Smooth muscle cell (in vitro differentiated cells): ENCODE results near the gene CASQ2. TPM values are rescaled to one million over a fixed set of nuclear protein-coding genes. Genes with fewer than 3 reads are reported as not detected.

Experiments used
- DNase-seq: peaks from one replicate; lab custom pipeline; 2025; ENCODE audit not compliant: unreplicated experiment; lab: John Stamatoyannopoulos, UW
- H2AFZ ChIP-seq: fragments of 200-600 bp; sonication (generic); 2 replicates; pipeline ENCODE4 v1.6.0; 2016; ENCODE audit warnings: antibody characterized with exemption, low read depth, mild to moderate bottlenecking
- H3F3A ChIP-seq: fragments of 200-600 bp; sonication (generic); 2 replicates; pipeline ENCODE4 v1.6.0; 2017; ENCODE audit warnings: antibody characterized with exemption, low read depth
- H3K27ac ChIP-seq: fragments of 200-600 bp; sonication (generic); 2 replicates; pipeline ENCODE4 v1.5.1; 2016; ENCODE audit warnings: low read depth, mild to moderate bottlenecking
- H3K27me3 ChIP-seq: fragments of 200-600 bp; sonication (generic); 2 replicates; pipeline ENCODE4 v1.6.1; 2016; ENCODE audit warnings: low read depth, mild to moderate bottlenecking
- H3K36me3 ChIP-seq: fragments of 200-600 bp; sonication (generic); 2 replicates; pipeline ENCODE4 v1.5.1; 2016; ENCODE audit warnings: low read depth
- H3K4me1 ChIP-seq: fragments of 200-600 bp; sonication (generic); 2 replicates; pipeline ENCODE4 v1.5.1; 2016; ENCODE audit warnings: low read depth
- H3K4me2 ChIP-seq: fragments of 200-600 bp; sonication (generic); 2 replicates; pipeline ENCODE4 v1.6.0; 2016; ENCODE audit warnings: mild to moderate bottlenecking
- H3K4me3 ChIP-seq: fragments of 200-600 bp; sonication (generic); 2 replicates; pipeline ENCODE4 v1.5.1; 2016; ENCODE audit warnings: mild to moderate bottlenecking
- H3K79me2 ChIP-seq: fragments of 200-600 bp; sonication (generic); 2 replicates; pipeline ENCODE4 v1.6.0; 2016; ENCODE audit warnings: low read depth, mild to moderate bottlenecking
- H3K9ac ChIP-seq: fragments of 200-600 bp; sonication (generic); 2 replicates; pipeline ENCODE4 v1.6.0; 2016; ENCODE audit warnings: low read depth
- H3K9me3 ChIP-seq: fragments of 200-600 bp; sonication (generic); replicated peaks from 2 replicates; pipeline ENCODE4 v1.5.1; 2016; ENCODE audit warnings: low read depth
- H4K20me1 ChIP-seq: fragments of 200-600 bp; sonication (generic); 2 replicates; pipeline ENCODE4 v1.6.0; 2016; ENCODE audit warnings: low read depth
- CTCF ChIP-seq: fragments of 200-600 bp; sonication (generic); IDR thresholded peaks from 2 replicates; pipeline ENCODE4 v1.5.1; 2017; ENCODE audit warnings: borderline replicate concordance, mild to moderate bottlenecking, antibody characterized with exemption; ENCODE audit not compliant: insufficient read depth, poor library complexity, severe bottlenecking
- whole genome bisulfite sequencing: methylation state at CpG from one replicate; pipeline ENCODE4 v1.1.7; 2016; ENCODE audit warnings: low lambda C conversion rate; 5-methylcytosine and 5-hydroxymethylcytosine counted together
- polyA plus RNA-seq: library from polyadenylated mRNA; unstranded; fragments of >200 nt; fragmentation: Nextera tagmentation; extraction: Ambion mirVana; gene quantifications from 2 replicates; pipeline ENCODE4 v1.2.1, GENCODE V29; 2016
- total RNA-seq: library from RNA; depleted of rRNA; stranded (reverse); fragments of >200 nt; gene quantifications from 2 replicates; pipeline ENCODE4 v1.2.3, GENCODE V29; 2014

The CASQ2 gene
- total and polyA plus RNA-seq, 2 experiments from 2014 or later: not detected

GRCh38 chr1:115727706-115728249 lies 40.7 kb downstream of the CASQ2 start:
- Histone ChIP-seq H3K79me2 (no peaks in the 10 kb centered on the region), H3K4me3 (no peak overlapping the region), H3K36me3 (no peaks in the 10 kb centered on the region), H4K20me1 (no peaks in the 10 kb centered on the region), H3K27ac (peak overlapping the region; percentile 89), H3K4me1 (no peaks in the 10 kb centered on the region), H3K9ac (peak overlapping the region; percentile 79), H2AFZ (no peak overlapping the region), H3K27me3 (no peaks in the 10 kb centered on the region), H3K4me2 (peak overlapping the region; percentile 62), H3F3A (peaks cover 8% of the 10 kb centered on the region), H3K9me3 (no peaks in the 10 kb centered on the region)
- no peak for TF ChIP-seq CTCF
- DNase-seq: peak; percentile 48
- WGBS: 7% methylated on average over 7 of the region's 7 CpGs

GRCh38 chr1:115726570-115726969 lies 41.9 kb downstream of the CASQ2 start:
- no peaks in the 10 kb centered on the region for H4K20me1 ChIP-seq
- H3K27ac ChIP-seq: no peak overlapping the region
- H3K9ac ChIP-seq: no peak overlapping the region
- no peaks in the 10 kb centered on the region for H3K4me1 ChIP-seq
- H3K9me3 ChIP-seq: no peaks in the 10 kb centered on the region
- TF ChIP-seq CTCF: no peak
- no peaks in the 10 kb centered on the region for H3K36me3 ChIP-seq
- H2AFZ ChIP-seq: no peak overlapping the region
- no peaks in the 10 kb centered on the region for H3K79me2 ChIP-seq
- peaks cover 8% of the 10 kb centered on the region for H3F3A ChIP-seq
- no peak overlapping the region for H3K4me3 ChIP-seq
- no peak for DNase-seq
- H3K4me2 ChIP-seq: no peak overlapping the region
- H3K27me3 ChIP-seq: no peaks in the 10 kb centered on the region

GRCh38 chr1:115726161-115726560 lies 42.4 kb downstream of the CASQ2 start:
- whole genome bisulfite sequencing: 60% methylated on average over 3 of the region's 3 CpGs
- Histone ChIP-seq H3K9me3 (no peaks in the 10 kb centered on the region), H2AFZ (no peak overlapping the region), H3K36me3 (no peaks in the 10 kb centered on the region), H3K4me1 (no peaks in the 10 kb centered on the region), H3K4me2 (no peak overlapping the region), H3K4me3 (no peak overlapping the region), H3K9ac (no peak overlapping the region), H3K27me3 (no peaks in the 10 kb centered on the region), H3K79me2 (no peaks in the 10 kb centered on the region), H3F3A (peaks cover 8% of the 10 kb centered on the region), H4K20me1 (no peaks in the 10 kb centered on the region), H3K27ac (no peak overlapping the region)
- DNase-seq: no peak
- no peak for TF ChIP-seq CTCF

- H3K9ac ChIP-seq: no peak overlapping the region
- no peak overlapping the region for H3K27ac ChIP-seq
- no peaks in the 10 kb centered on the region for H3K4me1 ChIP-seq
- TF ChIP-seq CTCF: no peak
- no peaks in the 10 kb centered on the region for H3K79me2 ChIP-seq
- WGBS: 61% methylated on average over 2 of the region's 2 CpGs
- H3K4me2 ChIP-seq: no peak overlapping the region
- H3F3A ChIP-seq: peaks cover 8% of the 10 kb centered on the region
- no peak overlapping the region for H2AFZ ChIP-seq
- H4K20me1 ChIP-seq: no peaks in the 10 kb centered on the region
- H3K4me3 ChIP-seq: no peak overlapping the region
- H3K9me3 ChIP-seq: no peaks in the 10 kb centered on the region
- no peaks in the 10 kb centered on the region for H3K27me3 ChIP-seq
- H3K36me3 ChIP-seq: no peaks in the 10 kb centered on the region
- no peak for DNase-seq
Measured at GRCh38 chr1:115725600-115725999, 42.9 kb downstream of the CASQ2 start.
